Adipocyte (in vitro differentiated cells): Measurements from ENCODE around the gene S100A5.
"Not testable (repeated sequence)": the region's sequence is repeated elsewhere in the genome, so short reads cannot be mapped to it uniquely, and the experiment has no call there.

Experiments used
- DNase-seq: peaks from one replicate; pipeline ENCODE4 v3.0.0-alpha.2; 2015; ENCODE audit warnings: low read depth
- H3K27me3 ChIP-seq: replicated peaks from 2 replicates; pipeline ENCODE4 v1.7.0; 2013; ENCODE audit warnings: mild to moderate bottlenecking, low read length, moderate library complexity; ENCODE audit not compliant: control insufficient read depth, insufficient read depth
- H3K36me3 ChIP-seq: 2 replicates; pipeline ENCODE4 v1.7.0; 2013; ENCODE audit warnings: low read length, mild to moderate bottlenecking, moderate library complexity; ENCODE audit not compliant: control insufficient read depth, insufficient read depth, severe bottlenecking
- H3K4me1 ChIP-seq: 2 replicates; pipeline ENCODE4 v1.7.0; 2013; ENCODE audit warnings: mild to moderate bottlenecking, low read length, moderate library complexity; ENCODE audit not compliant: control insufficient read depth, insufficient read depth
- H3K4me3 ChIP-seq: 2 replicates; pipeline ENCODE4 v1.7.0; 2013; ENCODE audit warnings: mild to moderate bottlenecking, low read length, moderate library complexity
- H3K9ac ChIP-seq: 2 replicates; pipeline ENCODE4 v1.7.0; 2013; ENCODE audit warnings: mild to moderate bottlenecking, low read length, moderate library complexity
- H3K9me3 ChIP-seq: 2 replicates; pipeline ENCODE4 v1.7.0; 2013; ENCODE audit warnings: mild to moderate bottlenecking, low read length, moderate library complexity; ENCODE audit not compliant: control insufficient read depth

The S100A5 gene

DNA sequence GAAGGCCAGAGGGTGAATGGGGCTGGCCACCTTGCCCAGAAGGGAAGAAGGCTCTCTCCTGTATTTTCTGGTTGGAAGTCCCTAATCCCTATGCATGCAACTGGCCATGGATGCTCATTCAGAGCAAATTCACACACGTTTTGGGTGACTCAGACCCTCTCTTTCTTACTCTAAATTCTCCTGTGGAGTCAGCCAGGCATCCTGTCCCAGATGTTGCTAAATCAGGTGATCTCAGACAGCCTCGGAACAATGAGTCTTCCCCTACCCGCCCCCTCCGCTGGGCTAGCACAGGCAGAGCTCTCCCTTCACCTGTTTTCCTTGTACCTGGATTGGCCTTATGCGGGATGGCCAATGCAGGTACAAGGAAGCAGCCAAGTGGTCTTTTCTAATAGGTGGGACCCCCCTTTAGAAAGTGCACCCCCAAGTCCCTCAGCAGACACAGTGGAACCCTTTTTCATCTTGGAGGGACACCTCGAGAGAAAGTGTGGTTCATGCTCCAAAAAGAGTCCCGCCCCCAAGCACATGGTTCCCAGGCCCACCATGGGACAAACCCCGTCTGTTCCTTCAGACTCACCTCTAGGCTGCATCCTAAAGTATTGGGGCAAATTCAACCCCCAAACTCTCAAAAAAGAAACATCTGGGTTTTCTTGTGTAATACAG is 13.6 kb downstream of the S100A5 start:
- DNase-seq, result no peak
- no peaks in the 10 kb centered on the region for H3K36me3 ChIP-seq
- H3K4me1 ChIP-seq, result peaks cover 12% of the 10 kb centered on the region

DNA sequence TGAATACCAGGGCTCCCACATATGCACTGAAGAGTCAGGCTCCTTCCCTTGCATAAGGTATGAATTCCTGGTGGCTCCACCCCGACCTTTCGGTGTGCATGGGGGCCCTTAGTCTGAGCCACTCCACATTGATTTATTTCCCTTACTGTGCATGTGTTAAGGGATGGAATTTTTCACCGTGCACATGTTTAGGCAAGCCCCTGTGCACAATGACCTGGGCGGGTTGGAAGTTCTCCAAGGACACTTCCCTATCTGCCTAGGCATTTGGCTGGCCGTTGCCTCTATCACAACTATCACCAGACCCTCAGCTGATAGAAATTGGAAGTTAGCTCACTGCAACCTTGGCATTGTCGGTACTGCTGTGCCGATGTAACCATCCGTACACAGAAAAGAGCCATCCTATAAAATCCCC is 14.6 kb downstream of the S100A5 start:
- no peaks in the 10 kb centered on the region for H3K9me3 ChIP-seq
- no peak for DNase-seq
- no peaks in the 10 kb centered on the region for H3K27me3 ChIP-seq
- peaks cover 12% of the 10 kb centered on the region for H3K4me1 ChIP-seq
- H3K9ac ChIP-seq, result no peak overlapping the region
- H3K36me3 ChIP-seq, result no peaks in the 10 kb centered on the region
- no peak overlapping the region for H3K4me3 ChIP-seq

More for the DNA sequence above, 13.6 kb downstream of the S100A5 start:
- no peak overlapping the region for H3K9ac ChIP-seq
- H3K27me3 ChIP-seq, result no peaks in the 10 kb centered on the region
- no peak overlapping the region for H3K4me3 ChIP-seq
- H3K9me3 ChIP-seq, result no peaks in the 10 kb centered on the region

DNA sequence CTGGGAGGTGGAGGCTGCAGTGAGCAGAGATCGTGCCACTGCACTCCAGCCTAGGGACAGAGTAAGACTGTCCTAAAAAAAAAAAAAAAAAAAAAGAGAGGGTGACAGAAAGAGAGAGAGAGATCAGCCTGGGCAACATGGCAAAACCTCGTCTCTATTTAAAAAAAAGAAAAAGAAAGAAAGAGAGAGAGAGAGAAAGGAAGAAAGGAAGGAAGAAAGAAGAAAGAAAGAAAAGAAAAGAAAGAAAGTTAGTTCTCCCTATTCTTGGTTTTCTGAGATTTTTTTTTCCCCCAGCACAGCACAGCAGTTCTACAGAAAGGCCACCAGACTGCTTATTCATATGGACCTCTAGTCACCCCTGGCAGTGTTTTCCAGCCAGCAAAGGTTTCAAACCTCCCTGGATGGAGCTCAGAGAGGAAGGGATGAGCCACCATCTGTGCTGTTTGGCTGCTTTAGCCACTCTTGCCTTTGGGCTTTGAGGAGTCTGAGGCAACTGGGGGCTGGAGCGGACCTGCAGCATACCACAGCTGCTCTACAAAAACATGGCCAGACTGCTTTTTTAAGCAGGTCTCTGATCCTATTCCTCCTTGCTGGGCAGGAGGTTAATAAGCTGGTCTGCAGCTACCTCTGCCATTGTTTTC is 15.5 kb downstream of the S100A5 start:
- Histone ChIP-seq H3K4me1 (peaks cover 12% of the 10 kb centered on the region), H3K36me3 (no peaks in the 10 kb centered on the region), H3K9ac (no peak overlapping the region), H3K27me3 (no peaks in the 10 kb centered on the region), H3K9me3 (no peaks in the 10 kb centered on the region), H3K4me3 (no peak overlapping the region)
- DNase-seq, result no peak

DNA sequence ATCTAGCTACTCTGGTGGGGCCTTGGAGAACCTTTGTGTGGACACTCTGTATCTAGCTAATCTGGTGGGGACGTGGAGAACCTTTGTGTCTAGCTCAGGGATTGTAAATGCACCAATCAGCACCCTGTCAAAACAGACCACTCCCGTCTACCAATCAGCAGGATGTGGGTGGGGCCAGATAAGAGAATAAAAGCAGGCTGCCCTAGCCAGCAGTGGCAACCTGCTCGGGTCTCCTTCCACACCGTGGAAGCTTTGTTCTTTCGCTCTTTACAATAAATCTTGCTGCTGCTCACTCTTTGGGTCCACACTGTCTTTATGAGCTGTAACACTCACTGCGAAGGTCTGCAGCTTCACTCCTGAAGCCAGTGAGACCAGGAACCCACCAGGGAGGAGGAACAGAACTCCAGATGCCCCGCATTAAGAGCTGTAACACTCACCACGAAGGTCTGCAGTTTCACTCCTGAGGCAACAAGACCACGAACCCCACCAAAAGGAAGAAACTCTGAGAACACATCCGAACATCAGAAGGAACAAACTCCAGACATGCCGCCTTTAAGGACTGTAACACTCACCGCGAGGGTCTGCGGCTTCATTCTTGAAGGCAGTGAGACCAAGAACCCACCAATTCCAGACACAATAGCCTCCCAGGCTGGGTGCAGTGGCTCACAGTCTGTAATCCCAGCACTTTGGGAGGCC is 18.2 kb downstream of the S100A5 start:
- not testable (repeated sequence) for H3K4me3 ChIP-seq, H3K27me3 ChIP-seq, H3K9me3 ChIP-seq, H3K9ac ChIP-seq, DNase-seq, H3K36me3 ChIP-seq
- H3K4me1 ChIP-seq, result peaks cover 12% of the 10 kb centered on the region

DNA sequence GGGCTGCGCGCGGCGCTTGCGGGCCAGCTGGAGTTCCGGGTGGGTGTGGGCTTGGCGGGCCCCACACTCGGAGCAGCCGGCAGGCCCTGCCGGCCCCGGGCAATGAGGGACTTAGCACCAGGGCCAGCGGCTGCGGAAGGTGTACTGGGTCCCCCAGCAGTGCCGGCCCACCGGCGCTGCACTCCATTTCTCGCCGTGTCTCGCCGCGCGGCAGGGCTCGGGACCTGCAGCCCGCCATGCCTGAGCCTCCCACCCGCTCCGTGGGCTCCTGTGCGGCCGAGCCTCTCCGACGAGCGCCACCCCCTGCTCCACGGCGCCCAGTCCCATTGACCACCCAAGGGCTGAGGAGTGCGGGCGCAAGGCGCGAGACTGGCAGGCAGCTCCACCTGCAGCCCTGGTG is 18.9 kb downstream of the S100A5 start:
- H3K4me3 ChIP-seq, H3K9ac ChIP-seq, H3K9me3 ChIP-seq, H3K27me3 ChIP-seq, DNase-seq, H3K36me3 ChIP-seq: not testable (repeated sequence)
- peaks cover 12% of the 10 kb centered on the region for H3K4me1 ChIP-seq

DNA sequence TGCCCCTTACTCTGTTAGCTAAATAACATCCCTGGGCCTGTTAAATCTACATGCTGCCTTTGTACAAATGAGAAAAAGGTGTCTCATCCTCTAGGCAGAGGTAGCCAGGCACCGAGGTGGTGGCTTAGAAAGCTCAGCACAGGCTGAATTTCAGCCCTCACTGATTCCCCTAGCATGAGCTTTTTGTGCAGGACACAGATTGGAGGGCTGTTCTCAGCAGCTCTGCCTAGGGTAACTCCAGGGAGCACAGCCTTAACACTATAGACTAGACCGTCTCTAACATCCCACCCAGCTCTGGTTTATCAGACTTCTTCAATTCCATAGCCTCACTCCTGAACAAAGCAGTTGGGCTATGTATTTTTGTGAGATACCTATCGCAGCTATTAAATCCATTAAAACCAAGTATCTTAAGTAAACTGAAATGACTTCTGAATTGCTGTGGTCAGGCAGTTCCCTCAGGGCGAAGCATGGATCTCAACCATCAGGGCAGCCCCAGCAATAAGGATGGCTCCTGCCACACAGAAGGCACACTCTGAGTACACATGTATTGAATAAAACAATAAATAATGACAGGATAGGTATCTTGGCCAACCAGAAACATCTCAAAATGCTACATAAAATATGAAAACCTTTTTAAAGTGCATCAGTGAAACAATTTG is 19.8 kb downstream of the S100A5 start:
- H3K9me3 ChIP-seq, result no peaks in the 10 kb centered on the region
- H3K27me3 ChIP-seq, result no peaks in the 10 kb centered on the region
- H3K9ac ChIP-seq, result no peak overlapping the region
- no peak for DNase-seq
- H3K4me3 ChIP-seq, result no peak overlapping the region
- H3K36me3 ChIP-seq, result no peaks in the 10 kb centered on the region
- peaks cover 5% of the 10 kb centered on the region for H3K4me1 ChIP-seq

DNA sequence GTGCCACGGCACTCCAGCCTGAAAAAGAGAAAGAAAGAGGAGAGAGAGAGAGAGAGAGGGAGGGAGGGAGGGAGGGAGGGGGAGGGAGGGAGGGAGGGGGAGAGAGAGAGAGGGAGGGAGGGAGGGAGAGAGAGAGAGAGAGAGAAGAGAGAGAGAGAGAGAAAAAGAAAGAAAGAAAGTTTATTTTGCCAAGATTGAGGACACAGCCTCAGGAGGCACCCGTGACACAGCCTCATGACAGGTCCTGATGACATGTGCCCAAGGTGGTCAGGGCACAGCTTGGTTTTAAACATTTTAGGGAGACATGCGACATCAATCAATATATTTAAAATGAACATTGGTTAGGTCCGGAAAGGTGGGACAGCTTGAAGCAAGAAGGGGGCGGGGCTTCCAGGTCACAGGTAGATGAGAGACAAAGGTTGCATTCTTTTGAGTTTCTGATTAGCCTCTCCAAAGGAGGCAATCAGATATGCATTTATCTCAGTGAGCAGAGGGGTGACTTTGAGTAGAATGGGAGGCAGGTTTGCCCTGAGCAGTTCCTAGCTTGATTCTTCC is 20.5 kb downstream of the S100A5 start:
- H3K4me1 ChIP-seq, H3K9me3 ChIP-seq, H3K4me3 ChIP-seq, H3K36me3 ChIP-seq, DNase-seq, H3K27me3 ChIP-seq, H3K9ac ChIP-seq: not testable (repeated sequence)

DNA sequence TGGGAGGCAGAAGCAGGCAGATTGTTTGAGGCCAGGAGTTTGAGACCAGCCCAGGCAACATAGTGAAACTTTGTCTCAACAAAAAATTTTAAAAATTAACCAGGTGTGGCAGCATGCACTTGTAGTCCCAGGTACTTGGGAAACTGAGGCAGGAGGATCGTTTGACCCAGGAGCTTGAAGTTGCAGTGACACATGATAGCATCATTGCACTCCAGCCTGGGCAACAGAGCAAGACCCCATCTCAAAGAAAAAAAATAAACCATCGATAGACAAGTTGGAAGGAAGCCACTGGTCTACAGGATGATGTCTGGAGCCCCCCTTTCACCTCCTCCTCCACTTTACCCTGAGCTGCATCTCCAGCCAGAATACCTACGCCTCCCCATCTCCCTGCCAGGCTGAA is 21.5 kb downstream of the S100A5 start:
- DNase-seq, result no peak
- H3K9ac ChIP-seq, result no peak overlapping the region
- H3K4me3 ChIP-seq, result no peak overlapping the region
- no peaks in the 10 kb centered on the region for H3K9me3 ChIP-seq
- no peaks in the 10 kb centered on the region for H3K36me3 ChIP-seq
- H3K27me3 ChIP-seq, result no peaks in the 10 kb centered on the region
- no peaks in the 10 kb centered on the region for H3K4me1 ChIP-seq

DNA sequence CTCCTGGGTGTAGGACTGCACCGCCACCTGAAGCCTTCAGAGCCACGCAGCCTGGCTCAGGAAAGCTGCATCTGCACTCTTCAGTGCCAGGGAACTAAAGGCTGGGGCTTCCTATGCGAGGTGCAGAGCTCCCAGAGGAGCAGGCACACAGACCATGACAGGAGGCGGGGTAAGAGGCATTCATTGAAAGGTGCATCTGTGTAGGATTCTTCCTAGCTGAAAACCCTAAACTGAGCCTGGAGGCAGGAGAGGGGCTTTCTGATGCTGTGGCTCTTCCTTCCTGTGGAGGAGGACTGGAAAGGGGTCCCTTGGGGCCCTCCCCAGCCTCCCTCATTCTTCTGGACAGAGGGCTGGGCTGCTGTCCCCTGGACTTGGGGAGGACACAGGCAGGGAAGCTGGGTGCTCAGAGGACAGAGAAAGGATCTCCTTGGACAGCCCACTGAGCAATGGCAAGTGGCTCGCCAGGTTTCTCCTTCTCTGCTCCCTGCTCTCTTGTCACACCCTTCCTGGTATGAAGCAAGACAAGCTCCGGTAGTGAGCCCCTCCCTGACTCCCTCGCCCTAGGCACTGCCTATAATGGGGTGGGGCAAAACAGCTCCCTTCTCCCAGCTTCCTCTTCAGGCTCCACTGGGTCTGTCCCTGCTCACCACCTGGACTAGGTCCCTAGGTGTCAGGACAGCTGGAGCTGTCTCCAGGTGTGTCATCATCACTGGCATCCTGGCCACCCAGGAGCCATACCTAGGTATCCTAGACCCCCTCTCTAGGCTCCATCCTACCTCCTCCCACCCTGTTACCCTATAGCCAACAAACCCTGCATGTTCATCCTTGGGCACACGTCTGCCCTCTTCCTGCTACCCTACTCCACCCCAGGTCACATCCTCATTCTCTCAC is 25.0 kb downstream of the S100A5 start:
- Histone ChIP-seq H3K4me1 (no peaks in the 10 kb centered on the region), H3K36me3 (no peaks in the 10 kb centered on the region), H3K9me3 (no peaks in the 10 kb centered on the region), H3K27me3 (no peaks in the 10 kb centered on the region), H3K4me3 (no peak overlapping the region), H3K9ac (no peak overlapping the region)
- no peak for DNase-seq

DNA sequence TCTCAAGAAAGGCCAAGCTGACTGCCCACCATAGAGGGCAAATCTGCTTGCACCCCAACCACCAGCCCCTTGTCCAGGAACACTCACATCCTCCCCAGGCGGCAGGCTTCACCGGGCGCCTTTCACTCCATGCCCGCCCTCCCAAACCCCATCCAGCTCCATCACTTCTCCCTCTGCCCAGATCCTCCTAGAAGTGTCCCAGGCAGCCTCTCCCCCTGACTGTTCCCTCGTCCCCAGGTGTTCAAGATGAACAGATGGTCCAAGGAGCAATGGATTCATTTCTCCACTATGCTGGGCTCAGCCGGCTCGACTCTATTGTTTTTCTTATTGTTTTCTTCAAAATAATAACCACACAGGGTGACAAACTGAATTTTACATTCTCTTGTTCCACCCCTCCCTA is 27.1 kb downstream of the S100A5 start:
- DNase-seq, result no peak
- no peaks in the 10 kb centered on the region for H3K36me3 ChIP-seq
- H3K27me3 ChIP-seq, result no peaks in the 10 kb centered on the region
- no peak overlapping the region for H3K4me3 ChIP-seq
- no peak overlapping the region for H3K9ac ChIP-seq
- no peaks in the 10 kb centered on the region for H3K4me1 ChIP-seq
- no peaks in the 10 kb centered on the region for H3K9me3 ChIP-seq
